ENCODE results near the gene STARD4.

STARD4 gene

GRCh38 chr5:111552492-111552891 is 40.2 kb upstream of the STARD4 start:
- Histone ChIP-seq H3K4me1 (ENCODE audit: control insufficient read depth, insufficient read depth, low read depth, low read length) (no peaks in the 10 kb centered on the region), H3K27ac (ENCODE audit: low read length, poor library complexity, severe bottlenecking) (no peak overlapping the region), H2AK5ac (ENCODE audit: low read length, severe bottlenecking) (no peak overlapping the region), H2BK120ac (ENCODE audit: low read depth, low read length) (no peak overlapping the region), H3K27me3 (ENCODE audit: control insufficient read depth in 1 of 2, insufficient read depth in 1 of 2, low read length in 2 of 2) (no peaks in the 10 kb centered on the region), H2BK12ac (ENCODE audit: low read length in 2 of 2) (peak overlapping the region in 1 of 2 experiments; percentile 8), H2BK5ac (ENCODE audit: low read depth, low read length, poor library complexity, severe bottlenecking) (no peak overlapping the region), H3K4me3 (ENCODE audit: insufficient read depth in 1 of 2, low read depth in 1 of 2, low read length in 2 of 2) (no peak overlapping the region), H3K23ac (ENCODE audit: low read length in 2 of 2) (no peak overlapping the region), H3K9ac (ENCODE audit: low read length) (no peak overlapping the region), H3K4ac (ENCODE audit: low read depth in 1 of 2, low read length in 2 of 2) (no peak overlapping the region), H3K9me3 (ENCODE audit: control insufficient read depth, low read length) (peaks cover 3% of the 10 kb centered on the region), H3K18ac (ENCODE audit: low read depth in 1 of 2, low read length in 2 of 2) (peak overlapping the region in 1 of 2 experiments; percentile 15), H3K36me3 (ENCODE audit: control insufficient read depth in 1 of 2, insufficient read depth in 2 of 2, low read depth in 1 of 2, low read length in 2 of 2) (no peaks in the 10 kb centered on the region), H3K79me1 (replicated peaks; ENCODE audit: low read length, poor library complexity, severe bottlenecking) (no peaks in the 10 kb centered on the region), H3K14ac (ENCODE audit: low read length in 2 of 2) (no peak overlapping the region), H4K8ac (ENCODE audit: low read length) (no peak overlapping the region), H4K91ac (ENCODE audit: low read length) (no peak overlapping the region), H2AFZ (ENCODE audit: low read depth, low read length) (no peak overlapping the region), H2BK15ac (ENCODE audit: low read depth, poor library complexity, severe bottlenecking) (no peak overlapping the region), H3K4me2 (ENCODE audit: low read length, poor library complexity, severe bottlenecking) (no peak overlapping the region)
- DNase-seq, result no peak
- 100% methylated on average over 1 of the region's 2 CpGs for WGBS

GRCh38 chr5:111551569-111552275 is 39.4 kb upstream of the STARD4 start:
- Histone ChIP-seq H3K4me1 (ENCODE audit: control insufficient read depth, insufficient read depth, low read depth, low read length) (no peaks in the 10 kb centered on the region), H3K18ac (ENCODE audit: low read depth in 1 of 2, low read length in 2 of 2) (peak overlapping the region; percentile 34 to 37), H4K8ac (ENCODE audit: low read length) (no peak overlapping the region), H2AK5ac (ENCODE audit: low read length, severe bottlenecking) (no peak overlapping the region), H4K91ac (ENCODE audit: low read length) (no peak overlapping the region), H3K36me3 (ENCODE audit: control insufficient read depth in 1 of 2, insufficient read depth in 2 of 2, low read depth in 1 of 2, low read length in 2 of 2) (no peaks in the 10 kb centered on the region), H3K9me3 (ENCODE audit: control insufficient read depth, low read length) (peaks cover 3% of the 10 kb centered on the region), H3K79me1 (replicated peaks; ENCODE audit: low read length, poor library complexity, severe bottlenecking) (no peaks in the 10 kb centered on the region), H2BK12ac (ENCODE audit: low read length in 2 of 2) (peak overlapping the region; percentile 52 to 59), H2BK5ac (ENCODE audit: low read depth, low read length, poor library complexity, severe bottlenecking) (no peak overlapping the region), H3K4ac (ENCODE audit: low read depth in 1 of 2, low read length in 2 of 2) (peak overlapping the region; percentile 10 to 19), H3K27me3 (ENCODE audit: control insufficient read depth in 1 of 2, insufficient read depth in 1 of 2, low read length in 2 of 2) (no peaks in the 10 kb centered on the region), H2BK15ac (ENCODE audit: low read depth, poor library complexity, severe bottlenecking) (no peak overlapping the region), H3K4me2 (ENCODE audit: low read length, poor library complexity, severe bottlenecking) (no peak overlapping the region), H2BK120ac (ENCODE audit: low read depth, low read length) (peak overlapping the region; percentile 12), H3K9ac (ENCODE audit: low read length) (no peak overlapping the region), H3K14ac (ENCODE audit: low read length in 2 of 2) (no peak overlapping the region), H3K4me3 (ENCODE audit: insufficient read depth in 1 of 2, low read depth in 1 of 2, low read length in 2 of 2) (no peak overlapping the region), H3K27ac (ENCODE audit: low read length, poor library complexity, severe bottlenecking) (no peak overlapping the region), H3K23ac (ENCODE audit: low read length in 2 of 2) (no peak overlapping the region), H2AFZ (ENCODE audit: low read depth, low read length) (no peak overlapping the region)
- peak; percentile 52 for DNase-seq
- WGBS, result 53% methylated on average over 5 of the region's 7 CpGs

GRCh38 chr5:111551161-111551560 is 38.8 kb upstream of the STARD4 start:
- Histone ChIP-seq H3K79me1 (replicated peaks; ENCODE audit: low read length, poor library complexity, severe bottlenecking) (no peaks in the 10 kb centered on the region), H3K4me3 (ENCODE audit: insufficient read depth in 1 of 2, low read depth in 1 of 2, low read length in 2 of 2) (no peak overlapping the region), H2BK120ac (ENCODE audit: low read depth, low read length) (no peak overlapping the region), H3K4ac (ENCODE audit: low read depth in 1 of 2, low read length in 2 of 2) (no peak overlapping the region), H2AK5ac (ENCODE audit: low read length, severe bottlenecking) (no peak overlapping the region), H3K9me3 (ENCODE audit: control insufficient read depth, low read length) (peaks cover 3% of the 10 kb centered on the region), H3K4me2 (ENCODE audit: low read length, poor library complexity, severe bottlenecking) (no peak overlapping the region), H4K8ac (ENCODE audit: low read length) (no peak overlapping the region), H3K18ac (ENCODE audit: low read depth in 1 of 2, low read length in 2 of 2) (no peak overlapping the region), H3K27me3 (ENCODE audit: control insufficient read depth in 1 of 2, insufficient read depth in 1 of 2, low read length in 2 of 2) (no peaks in the 10 kb centered on the region), H2BK12ac (ENCODE audit: low read length in 2 of 2) (no peak overlapping the region), H2BK5ac (ENCODE audit: low read depth, low read length, poor library complexity, severe bottlenecking) (no peak overlapping the region), H2AFZ (ENCODE audit: low read depth, low read length) (no peak overlapping the region), H3K9ac (ENCODE audit: low read length) (peak overlapping the region; percentile 57), H3K14ac (ENCODE audit: low read length in 2 of 2) (no peak overlapping the region), H3K23ac (ENCODE audit: low read length in 2 of 2) (no peak overlapping the region), H2BK15ac (ENCODE audit: low read depth, poor library complexity, severe bottlenecking) (no peak overlapping the region), H3K36me3 (ENCODE audit: control insufficient read depth in 1 of 2, insufficient read depth in 2 of 2, low read depth in 1 of 2, low read length in 2 of 2) (no peaks in the 10 kb centered on the region), H3K4me1 (ENCODE audit: control insufficient read depth, insufficient read depth, low read depth, low read length) (no peaks in the 10 kb centered on the region), H3K27ac (ENCODE audit: low read length, poor library complexity, severe bottlenecking) (no peak overlapping the region), H4K91ac (ENCODE audit: low read length) (no peak overlapping the region)
- WGBS, result no CpG with 5 or more reads among the region's 1 CpG
- no peak for DNase-seq

- no peak overlapping the region for H3K23ac ChIP-seq (ENCODE audit: low read length in 2 of 2)
- peak overlapping the region; percentile 53 for H3K27ac ChIP-seq (ENCODE audit: low read length, poor library complexity, severe bottlenecking)
- H3K79me1 ChIP-seq (replicated peaks; ENCODE audit: low read length, poor library complexity, severe bottlenecking), result no peaks in the 10 kb centered on the region
- no peak overlapping the region for H3K4me2 ChIP-seq (ENCODE audit: low read length, poor library complexity, severe bottlenecking)
- peak overlapping the region; percentile 15 to 93 for H2BK12ac ChIP-seq (ENCODE audit: low read length in 2 of 2)
- H3K36me3 ChIP-seq (ENCODE audit: control insufficient read depth in 1 of 2, insufficient read depth in 2 of 2, low read depth in 1 of 2, low read length in 2 of 2), result no peaks in the 10 kb centered on the region
- no peak overlapping the region for H2BK15ac ChIP-seq (ENCODE audit: low read depth, poor library complexity, severe bottlenecking)
- peak overlapping the region; percentile 3 for H4K91ac ChIP-seq (ENCODE audit: low read length)
- 26% methylated on average over 8 of the region's 8 CpGs for WGBS
- peak overlapping the region; percentile 57 for H3K9ac ChIP-seq (ENCODE audit: low read length)
- H2AK5ac ChIP-seq (ENCODE audit: low read length, severe bottlenecking), result no peak overlapping the region
- no peak overlapping the region for H2AFZ ChIP-seq (ENCODE audit: low read depth, low read length)
- H2BK5ac ChIP-seq (ENCODE audit: low read depth, low read length, poor library complexity, severe bottlenecking), result no peak overlapping the region
- DNase-seq, result peak; percentile 96
- H3K14ac ChIP-seq (ENCODE audit: low read length in 2 of 2), result peak overlapping the region in 1 of 2 experiments; percentile 2
- H3K4me3 ChIP-seq (ENCODE audit: insufficient read depth in 1 of 2, low read depth in 1 of 2, low read length in 2 of 2), result no peak overlapping the region
- peak overlapping the region; percentile 25 to 34 for H3K18ac ChIP-seq (ENCODE audit: low read depth in 1 of 2, low read length in 2 of 2)
- peak overlapping the region in 1 of 2 experiments; percentile 55 for H3K4ac ChIP-seq (ENCODE audit: low read depth in 1 of 2, low read length in 2 of 2)
- H4K8ac ChIP-seq (ENCODE audit: low read length), result peak overlapping the region; percentile 48
- H3K4me1 ChIP-seq (ENCODE audit: control insufficient read depth, insufficient read depth, low read depth, low read length), result no peaks in the 10 kb centered on the region
- peaks cover 3% of the 10 kb centered on the region for H3K9me3 ChIP-seq (ENCODE audit: control insufficient read depth, low read length)
- H3K27me3 ChIP-seq (ENCODE audit: control insufficient read depth in 1 of 2, insufficient read depth in 1 of 2, low read length in 2 of 2), result no peaks in the 10 kb centered on the region
- peak overlapping the region; percentile 76 for H2BK120ac ChIP-seq (ENCODE audit: low read depth, low read length)
Observed at GRCh38 chr5:111550282-111551020, 38.1 kb upstream of the STARD4 start.
